Erythroblast (primary cell): ENCODE data around the gene SEMA7A.

Experiments
- GATA1 ChIP-seq: IDR thresholded peaks from 2 replicates; pipeline ENCODE4 v1.6.1; 2011; ENCODE audit warnings: low read depth, mild to moderate bottlenecking, control low read depth, low read length, moderate library complexity
- POLR2A ChIP-seq: IDR thresholded peaks from 2 replicates; pipeline ENCODE4 v1.6.1; 2011; ENCODE audit warnings: mild to moderate bottlenecking, low read length

- TF ChIP-seq POLR2A = no peak
- no peak for TF ChIP-seq GATA1
Observed at GRCh38 chr15:74430510-74430951, 3.2 kb downstream of the SEMA7A start.
